HepG2 (cell line): ENCODE measurements around the gene SLAMF9. TPM values are rescaled to one million over a fixed set of nuclear protein-coding genes. Genes with fewer than 3 reads are reported as not detected.

Experiments
- ATAC-seq: fragments of 200-7000 bp; cut with Tn5 transposase; 3 replicates; pipeline ENCODE4 v1.9.1; 2020; ENCODE audit warnings: mild to moderate bottlenecking, moderate library complexity
- BruUV-seq: library from RNA; stranded (reverse); fragments of 400-500 nt; replicated peaks from 2 replicates; lab custom pipeline; 2021; lab: Mats Ljungman, UMichigan
- CTCF ChIA-PET: fragments of 300-600 bp; formaldehyde crosslinking; extraction: SDS; loops from one replicate; lab custom pipeline; 2021; ENCODE audit warnings: low total read pairs, inconsistent platforms, low intra/inter-chr PET ratio; lab: Yijun Ruan, JAX
- POLR2A ChIA-PET: fragments of 350-600 bp; sonication (Branson Sonifier 250); formaldehyde crosslinking; loops from one replicate; lab custom pipeline; 2020; ENCODE audit warnings: antibody characterized with exemption, inconsistent platforms; lab: Yijun Ruan, JAX
- DNase-seq: peaks from one replicate; pipeline ENCODE4 v3.0.0-alpha.2; 2015; ENCODE audit warnings: low spot score
- FAIRE-seq: peaks from 3 replicates; lab custom pipeline; 2011; peaks lifted over from hg19 to GRCh38; lab: Jason Lieb, UNC
- H2AFZ ChIP-seq: one replicate; pipeline ENCODE4 v1.6.1; 2011; ENCODE audit warnings: low read length, inconsistent platforms
- H3K27ac ChIP-seq: fragments of 300-600 bp; 3 replicates; pipeline ENCODE4 v1.8.0; 2011; ENCODE audit warnings: mixed run types, mild to moderate bottlenecking, mixed read lengths, low read length, inconsistent platforms; ENCODE audit not compliant: insufficient read depth; ENCODE audit errors: extremely low read length
- H3K27me3 ChIP-seq, 2 experiments: fragments of 200-600 bp in 1 of 2; 2 replicates in 1 of 2; 3 replicates in 1 of 2; pipeline versions ENCODE4 v1.6.0 to v1.8.0; 2011; ENCODE audit warnings: low read length in 2 of 2, mild to moderate bottlenecking in 2 of 2, moderate library complexity in 2 of 2, inconsistent platforms in 1 of 2; ENCODE audit not compliant: insufficient read depth in 2 of 2, control insufficient read depth in 1 of 2
- H3K36me3 ChIP-seq, 2 experiments: fragments of 200-600 bp in 1 of 2; replicated peaks in 1 of 2; 2 replicates in 1 of 2; 3 replicates in 1 of 2; pipeline versions ENCODE4 v1.5.1 to v1.8.0; 2011; ENCODE audit warnings: low read length in 2 of 2, inconsistent platforms in 1 of 2; ENCODE audit not compliant: insufficient read depth in 2 of 2, control insufficient read depth in 1 of 2
- H3K4me1 ChIP-seq: 2 replicates; pipeline ENCODE4 v1.5.1; 2012; ENCODE audit warnings: low read length, inconsistent platforms; ENCODE audit not compliant: insufficient read depth
- H3K4me2 ChIP-seq: 2 replicates; pipeline ENCODE4 v1.6.0; 2011; ENCODE audit warnings: low read depth, low read length, inconsistent platforms
- H3K4me3 ChIP-seq, 3 experiments: fragments of 200-600 bp in 1 of 3; sonication (generic), shearing (Covaris generic) in 1 of 3; replicated peaks in 1 of 3; 2 replicates each; pipeline ENCODE4 v1.5.1; 2011 to 2016; ENCODE audit warnings: low read length in 3 of 3, inconsistent platforms in 2 of 3, low read depth in 2 of 3, mild to moderate bottlenecking in 2 of 3, control low read depth in 1 of 3, mixed read lengths in 1 of 3; ENCODE audit not compliant: insufficient read depth in 1 of 3
- H3K79me2 ChIP-seq: one replicate; pipeline ENCODE4 v1.6.1; 2011; ENCODE audit warnings: low read length, inconsistent platforms; ENCODE audit not compliant: insufficient read depth
- H3K9ac ChIP-seq: 2 replicates; pipeline ENCODE4 v1.6.0; 2011; ENCODE audit warnings: mild to moderate bottlenecking, low read depth, low read length, inconsistent platforms; ENCODE audit not compliant: insufficient read depth
- H3K9me3 ChIP-seq: 2 replicates; pipeline ENCODE4 v1.5.1; 2012; ENCODE audit warnings: mild to moderate bottlenecking, low read length
- H4K20me1 ChIP-seq: 2 replicates; pipeline ENCODE4 v1.6.0; 2011; ENCODE audit warnings: inconsistent platforms, mild to moderate bottlenecking, low read length, moderate library complexity; ENCODE audit not compliant: insufficient read depth
- ATF7-NPFF ChIP-seq: sonication (generic); formaldehyde crosslinking; IDR thresholded peaks from 2 replicates; pipeline ENCODE4 v1.8.1; 2023; ENCODE audit warnings: mild to moderate bottlenecking, low read depth, missing genetic modification reagents, moderate library complexity
- DR1 ChIP-seq: sonication (generic); formaldehyde crosslinking; IDR thresholded peaks from 2 replicates; pipeline ENCODE4 v1.8.0; 2021; ENCODE audit warnings: mild to moderate bottlenecking, missing genetic modification reagents, inconsistent platforms
- KDM5B ChIP-seq: sonication (generic); formaldehyde crosslinking; IDR thresholded peaks from 2 replicates; pipeline ENCODE4 v1.4.0; 2020; ENCODE audit warnings: missing genetic modification reagents, mild to moderate bottlenecking, borderline replicate concordance
- RBM22 ChIP-seq: fragments of 200-400 bp; formaldehyde crosslinking; optimal IDR thresholded peaks from 2 replicates; pipeline ENCODE3; 2017; ENCODE audit warnings: mild to moderate bottlenecking, low read length, moderate library complexity
- ZNF34 ChIP-seq: sonication (generic); formaldehyde crosslinking; IDR thresholded peaks from 2 replicates; pipeline ENCODE4 v1.4.0; 2020; ENCODE audit warnings: mild to moderate bottlenecking, missing genetic modification reagents, borderline replicate concordance
- ZNF460 ChIP-seq: sonication (generic); formaldehyde crosslinking; IDR thresholded peaks from 2 replicates; pipeline ENCODE4 v1.5.1; 2020; ENCODE audit warnings: missing genetic modification reagents, mild to moderate bottlenecking, borderline replicate concordance
- WGBS: methylation state at CpG from one replicate; pipeline ENCODE4 v1.1.6; 2017; ENCODE audit warnings: low lambda C conversion rate; 5-methylcytosine and 5-hydroxymethylcytosine counted together
- in situ Hi-C: cut with HindIII; loops from 2 replicates; pipeline ENCODE4 v1.10.0; 2017; ENCODE audit warnings: low pct_unique_long_range_greater_than_20kb; ENCODE audit not compliant: extremely low pct_ligation_motif_present
- intact Hi-C: fragments of 100-400 bp; cut with micrococcal nuclease; formaldehyde crosslinking; loops from one replicate; pipeline ENCODE4 v1.10.0; 2022; ENCODE audit not compliant: unreplicated experiment
- polyA plus RNA-seq, 8 experiments: library from polyadenylated mRNA; depleted of rRNA in 3 of 8; stranded (reverse) in 7 of 8; unstranded in 1 of 8; fragments of >200 nt; fragmentation: Illumina TruSeq in 4 of 8; extraction: Trizol in 4 of 8; gene quantifications; 2 replicates each; pipeline versions ENCODE4 v1.2.1 to v1.2.3, GENCODE V29; 2011 to 2016; ENCODE audit warnings: low read depth in 4 of 8, missing spikeins in 1 of 8, mixed read lengths in 1 of 8; ENCODE audit not compliant: insufficient read depth in 1 of 8
- total RNA-seq, 5 experiments: library from RNA; depleted of rRNA; stranded (reverse); fragments of >200 nt; fragmentation: Illumina TruSeq; extraction: Trizol; gene quantifications; 2 replicates each; pipeline ENCODE4 v1.2.3, GENCODE V29; 2016; ENCODE audit warnings: low read depth in 1 of 5
- TF ChIP-seq, protein P1 (sequence below): sonication (generic); formaldehyde crosslinking; IDR thresholded peaks from 2 replicates; pipeline ENCODE4 v1.9.0; 2021; ENCODE audit warnings: mild to moderate bottlenecking, missing genetic modification reagents

Gene SLAMF9
- total and polyA plus RNA-seq, 2 of the 13 experiments (the other 11 are each of a cell fraction or from before 2014, with no cell fraction given), result 0.82 TPM; not detected in 1

DNA sequence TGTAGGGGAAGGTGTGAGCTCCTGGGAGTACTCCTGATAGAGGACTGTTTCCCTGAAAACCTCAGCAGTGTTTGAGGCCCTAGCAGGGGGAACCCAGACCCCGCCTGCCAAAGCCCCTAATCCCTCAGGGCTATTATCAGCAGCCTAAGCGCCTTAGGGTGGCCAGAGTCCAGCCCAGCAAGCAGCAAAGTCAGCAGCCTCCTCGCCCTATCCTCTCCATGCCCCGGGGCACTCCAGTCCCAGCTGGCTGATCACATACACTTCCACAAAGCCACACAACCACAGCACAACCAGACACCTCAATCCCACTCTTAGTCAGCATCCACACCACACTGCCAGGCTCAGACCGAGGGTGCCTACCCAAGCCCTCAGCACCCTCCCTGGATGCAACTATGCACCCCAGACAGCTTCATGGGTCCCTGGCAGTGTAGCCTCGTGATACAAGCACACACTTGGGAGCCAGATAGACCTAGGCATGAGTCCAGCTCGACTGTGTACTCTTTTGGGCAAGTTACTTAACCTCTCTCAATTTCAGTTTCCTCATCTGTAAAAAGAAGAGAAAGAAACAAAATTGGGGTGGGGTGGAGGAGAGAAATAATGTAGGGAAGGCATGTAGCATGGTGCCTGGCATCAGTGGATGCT is 15.7 kb downstream of the SLAMF9 start:
- POLR2A ChIA-PET, result no interaction called here
- DNase-seq (no peak), FAIRE-seq (no peak), ATAC-seq (no peak)
- 0% methylated on average over 3 of the region's 7 CpGs for WGBS
- Histone ChIP-seq H3K9ac (no peak overlapping the region), H3K4me1 (peaks cover 13% of the 10 kb centered on the region), H3K4me3 (no peak overlapping the region), H2AFZ (no peak overlapping the region), H3K79me2 (no peaks in the 10 kb centered on the region), H3K4me2 (no peak overlapping the region), H4K20me1 (no peaks in the 10 kb centered on the region), H3K27ac (no peak overlapping the region), H3K27me3 (peaks cover 12 to 67% of the 10 kb centered on the region in 2 experiments; a peak in 4 of 5 replicates), H3K9me3 (no peaks in the 10 kb centered on the region), H3K36me3 (no peaks in the 10 kb centered on the region)
- CTCF ChIA-PET, result no interaction called here
- intact Hi-C loops (loop anchor here (5.0 kb wide), 2 partner anchors 139 to 141 kb away; no protein-coding TSS in a partner anchor), in situ Hi-C loops (loop anchor here (5.0 kb wide), 2 partner anchors 69 to 144 kb away; partner anchors contain the start of gene KCNJ9)
- TF ChIP-seq DR1 (CRISPR knock-in tag) (no peak), ZNF460 (no peak), ZNF34 (no peak), KDM5B (CRISPR knock-in tag) (no peak), RBM22 (no peak), ATF7-NPFF (CRISPR knock-in tag) (no peak)
- TF ChIP-seq, protein P1, sequence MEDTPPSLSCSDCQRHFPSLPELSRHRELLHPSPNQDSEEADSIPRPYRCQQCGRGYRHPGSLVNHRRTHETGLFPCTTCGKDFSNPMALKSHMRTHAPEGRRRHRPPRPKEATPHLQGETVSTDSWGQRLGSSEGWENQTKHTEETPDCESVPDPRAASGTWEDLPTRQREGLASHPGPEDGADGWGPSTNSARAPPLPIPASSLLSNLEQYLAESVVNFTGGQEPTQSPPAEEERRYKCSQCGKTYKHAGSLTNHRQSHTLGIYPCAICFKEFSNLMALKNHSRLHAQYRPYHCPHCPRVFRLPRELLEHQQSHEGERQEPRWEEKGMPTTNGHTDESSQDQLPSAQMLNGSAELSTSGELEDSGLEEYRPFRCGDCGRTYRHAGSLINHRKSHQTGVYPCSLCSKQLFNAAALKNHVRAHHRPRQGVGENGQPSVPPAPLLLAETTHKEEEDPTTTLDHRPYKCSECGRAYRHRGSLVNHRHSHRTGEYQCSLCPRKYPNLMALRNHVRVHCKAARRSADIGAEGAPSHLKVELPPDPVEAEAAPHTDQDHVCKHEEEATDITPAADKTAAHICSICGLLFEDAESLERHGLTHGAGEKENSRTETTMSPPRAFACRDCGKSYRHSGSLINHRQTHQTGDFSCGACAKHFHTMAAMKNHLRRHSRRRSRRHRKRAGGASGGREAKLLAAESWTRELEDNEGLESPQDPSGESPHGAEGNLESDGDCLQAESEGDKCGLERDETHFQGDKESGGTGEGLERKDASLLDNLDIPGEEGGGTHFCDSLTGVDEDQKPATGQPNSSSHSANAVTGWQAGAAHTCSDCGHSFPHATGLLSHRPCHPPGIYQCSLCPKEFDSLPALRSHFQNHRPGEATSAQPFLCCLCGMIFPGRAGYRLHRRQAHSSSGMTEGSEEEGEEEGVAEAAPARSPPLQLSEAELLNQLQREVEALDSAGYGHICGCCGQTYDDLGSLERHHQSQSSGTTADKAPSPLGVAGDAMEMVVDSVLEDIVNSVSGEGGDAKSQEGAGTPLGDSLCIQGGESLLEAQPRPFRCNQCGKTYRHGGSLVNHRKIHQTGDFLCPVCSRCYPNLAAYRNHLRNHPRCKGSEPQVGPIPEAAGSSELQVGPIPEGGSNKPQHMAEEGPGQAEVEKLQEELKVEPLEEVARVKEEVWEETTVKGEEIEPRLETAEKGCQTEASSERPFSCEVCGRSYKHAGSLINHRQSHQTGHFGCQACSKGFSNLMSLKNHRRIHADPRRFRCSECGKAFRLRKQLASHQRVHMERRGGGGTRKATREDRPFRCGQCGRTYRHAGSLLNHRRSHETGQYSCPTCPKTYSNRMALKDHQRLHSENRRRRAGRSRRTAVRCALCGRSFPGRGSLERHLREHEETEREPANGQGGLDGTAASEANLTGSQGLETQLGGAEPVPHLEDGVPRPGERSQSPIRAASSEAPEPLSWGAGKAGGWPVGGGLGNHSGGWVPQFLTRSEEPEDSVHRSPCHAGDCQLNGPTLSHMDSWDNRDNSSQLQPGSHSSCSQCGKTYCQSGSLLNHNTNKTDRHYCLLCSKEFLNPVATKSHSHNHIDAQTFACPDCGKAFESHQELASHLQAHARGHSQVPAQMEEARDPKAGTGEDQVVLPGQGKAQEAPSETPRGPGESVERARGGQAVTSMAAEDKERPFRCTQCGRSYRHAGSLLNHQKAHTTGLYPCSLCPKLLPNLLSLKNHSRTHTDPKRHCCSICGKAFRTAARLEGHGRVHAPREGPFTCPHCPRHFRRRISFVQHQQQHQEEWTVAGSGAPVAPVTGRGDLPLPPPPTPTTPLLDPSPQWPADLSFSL, result 0 out of 2 replicates have a peak, but pooled peaks have one; percentile 21
- BruUV-seq, result no TSS peak
